Type B pancreatic cell (in vitro differentiated cells): ENCODE measurements around the gene SMCO4. TPM values are rescaled to one million over a fixed set of nuclear protein-coding genes. Genes with fewer than 3 reads are reported as not detected.

Experiments
- DNase-seq: peaks from one replicate; pipeline ENCODE4 v3.0.0; 2021; ENCODE audit warnings: mixed read lengths; ENCODE audit not compliant: unreplicated experiment; ENCODE audit errors: extremely low spot score
- H3K27ac Mint-ChIP-seq: 2 replicates; pipeline ENCODE4 v1.8.0; 2021; ENCODE audit warnings: mild to moderate bottlenecking, mixed read lengths
- H3K27me3 Mint-ChIP-seq: 2 replicates; pipeline ENCODE4 v1.8.0; 2021; ENCODE audit warnings: mixed read lengths
- H3K36me3 Mint-ChIP-seq: 2 replicates; pipeline ENCODE4 v1.8.0; 2021; ENCODE audit warnings: mixed read lengths
- H3K4me1 Mint-ChIP-seq: one replicate; pipeline ENCODE4 v1.8.0; 2021; ENCODE audit warnings: mixed read lengths; ENCODE audit not compliant: unreplicated experiment
- H3K4me3 Mint-ChIP-seq: 2 replicates; pipeline ENCODE4 v1.8.0; 2021; ENCODE audit warnings: mild to moderate bottlenecking, mixed read lengths
- H3K9me3 Mint-ChIP-seq: 2 replicates; pipeline ENCODE4 v1.8.0; 2021; ENCODE audit warnings: mixed read lengths
- total RNA-seq: library from RNA; stranded (reverse); gene quantifications from 2 replicates; pipeline ENCODE4 v1.2.1, GENCODE V29; 2021; ENCODE audit warnings: low replicate concordance
- TF ChIP-seq, protein P1 (sequence below): fragments of 200-600 bp; sonication (generic); conservative IDR thresholded peaks from 2 replicates; pipeline ENCODE4 v1.5.0; 2021; ENCODE audit warnings: antibody characterized with exemption, mild to moderate bottlenecking

Gene SMCO4
- total RNA-seq, 1 donor from 2014 or later, result 18.2 TPM

DNA sequence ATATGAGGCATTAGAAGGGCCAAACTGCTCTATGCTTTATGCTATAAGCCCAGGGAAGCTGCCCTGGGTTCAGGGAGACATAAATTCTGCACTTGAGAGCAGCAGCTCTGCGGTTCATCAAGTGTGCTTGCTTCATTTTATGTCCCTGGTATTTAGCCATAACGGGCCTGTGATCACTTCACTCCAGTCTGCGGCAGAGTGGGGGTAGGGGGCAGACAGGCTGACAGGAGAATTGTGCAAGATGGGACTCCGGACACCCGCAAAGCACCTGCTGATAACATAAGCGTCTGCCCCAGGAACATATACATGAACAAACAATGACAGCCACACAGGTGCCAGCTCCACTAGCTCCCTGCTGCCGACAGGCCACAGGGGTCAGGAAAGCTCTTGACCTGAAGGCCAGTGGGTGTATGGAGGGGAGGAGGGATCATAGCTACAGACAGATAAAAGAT, 56.1 kb downstream of the SMCO4 start:
- H3K36me3 Mint-ChIP-seq, result peaks cover 4% of the 10 kb centered on the region
- no peaks in the 10 kb centered on the region for H3K9me3 Mint-ChIP-seq
- TF ChIP-seq, protein P1, sequence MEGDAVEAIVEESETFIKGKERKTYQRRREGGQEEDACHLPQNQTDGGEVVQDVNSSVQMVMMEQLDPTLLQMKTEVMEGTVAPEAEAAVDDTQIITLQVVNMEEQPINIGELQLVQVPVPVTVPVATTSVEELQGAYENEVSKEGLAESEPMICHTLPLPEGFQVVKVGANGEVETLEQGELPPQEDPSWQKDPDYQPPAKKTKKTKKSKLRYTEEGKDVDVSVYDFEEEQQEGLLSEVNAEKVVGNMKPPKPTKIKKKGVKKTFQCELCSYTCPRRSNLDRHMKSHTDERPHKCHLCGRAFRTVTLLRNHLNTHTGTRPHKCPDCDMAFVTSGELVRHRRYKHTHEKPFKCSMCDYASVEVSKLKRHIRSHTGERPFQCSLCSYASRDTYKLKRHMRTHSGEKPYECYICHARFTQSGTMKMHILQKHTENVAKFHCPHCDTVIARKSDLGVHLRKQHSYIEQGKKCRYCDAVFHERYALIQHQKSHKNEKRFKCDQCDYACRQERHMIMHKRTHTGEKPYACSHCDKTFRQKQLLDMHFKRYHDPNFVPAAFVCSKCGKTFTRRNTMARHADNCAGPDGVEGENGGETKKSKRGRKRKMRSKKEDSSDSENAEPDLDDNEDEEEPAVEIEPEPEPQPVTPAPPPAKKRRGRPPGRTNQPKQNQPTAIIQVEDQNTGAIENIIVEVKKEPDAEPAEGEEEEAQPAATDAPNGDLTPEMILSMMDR, result no peak
- H3K27ac Mint-ChIP-seq, result no peak overlapping the region
- H3K4me3 Mint-ChIP-seq, result no peak overlapping the region
- H3K27me3 Mint-ChIP-seq, result peaks cover 11% of the 10 kb centered on the region
- DNase-seq, result no peak
- peaks cover 9% of the 10 kb centered on the region for H3K4me1 Mint-ChIP-seq

DNA sequence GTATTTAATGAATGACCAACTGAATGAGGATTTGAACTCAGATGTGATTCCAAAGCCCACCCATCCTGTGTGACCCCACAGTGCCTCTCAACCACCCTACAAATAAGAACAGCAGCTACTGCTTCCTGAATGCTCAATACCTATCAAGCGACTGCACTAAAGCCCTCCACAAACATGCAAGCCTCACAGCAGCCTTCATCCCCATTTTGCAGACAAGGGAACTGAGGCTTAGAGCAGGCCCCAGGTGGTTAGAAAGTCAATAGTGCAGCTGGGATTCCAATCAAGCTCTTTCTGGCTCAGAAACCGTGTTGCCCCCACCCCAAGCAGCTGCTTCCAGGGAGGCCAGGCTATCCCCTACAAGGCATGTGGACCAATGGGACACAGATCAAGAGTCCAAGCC, 57.2 kb downstream of the SMCO4 start:
- no peak for DNase-seq
- TF ChIP-seq, protein P1, result no peak
- H3K4me1 Mint-ChIP-seq, result peaks cover 14% of the 10 kb centered on the region
- H3K4me3 Mint-ChIP-seq, result no peak overlapping the region
- no peak overlapping the region for H3K27ac Mint-ChIP-seq
- peaks cover 5% of the 10 kb centered on the region for H3K36me3 Mint-ChIP-seq
- peaks cover 10% of the 10 kb centered on the region for H3K27me3 Mint-ChIP-seq
- H3K9me3 Mint-ChIP-seq, result no peaks in the 10 kb centered on the region

GRCh38 chr11:93484716-93485115, 58.5 kb downstream of the SMCO4 start:
- H3K4me3 Mint-ChIP-seq, result no peak overlapping the region
- peaks cover 5% of the 10 kb centered on the region for H3K36me3 Mint-ChIP-seq
- H3K27me3 Mint-ChIP-seq, result peaks cover 6% of the 10 kb centered on the region
- no peak overlapping the region for H3K27ac Mint-ChIP-seq
- TF ChIP-seq, protein P1, result no peak
- H3K4me1 Mint-ChIP-seq, result peaks cover 10% of the 10 kb centered on the region
- no peaks in the 10 kb centered on the region for H3K9me3 Mint-ChIP-seq
- no peak for DNase-seq

GRCh38 chr11:93482556-93482955, 60.6 kb downstream of the SMCO4 start:
- TF ChIP-seq, protein P1, result no peak
- DNase-seq, result no peak
- H3K4me1 Mint-ChIP-seq, result peaks cover 16% of the 10 kb centered on the region
- peaks cover 5% of the 10 kb centered on the region for H3K36me3 Mint-ChIP-seq
- peaks cover 14% of the 10 kb centered on the region for H3K27me3 Mint-ChIP-seq
- no peaks in the 10 kb centered on the region for H3K9me3 Mint-ChIP-seq
- H3K27ac Mint-ChIP-seq, result no peak overlapping the region
- H3K4me3 Mint-ChIP-seq, result no peak overlapping the region

DNA sequence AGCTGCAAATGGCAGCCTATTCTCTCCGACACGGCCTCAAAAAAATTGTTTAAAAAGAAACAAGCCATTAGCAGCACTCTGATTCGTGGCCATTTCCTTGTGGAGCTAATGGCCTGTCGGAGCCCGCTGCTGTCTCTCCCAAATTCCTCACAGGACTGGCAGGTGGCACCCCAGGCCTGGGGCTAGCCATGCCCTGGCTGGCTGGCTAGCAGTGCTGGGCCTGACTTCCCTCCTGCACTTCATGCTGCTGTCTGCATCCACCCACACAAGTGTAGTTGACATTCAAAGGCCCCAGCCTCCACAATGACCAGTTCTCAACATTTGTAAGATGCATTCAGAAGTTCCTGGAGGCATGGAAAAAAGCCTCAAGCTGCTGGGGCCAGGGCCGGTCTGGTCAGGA, 61.5 kb downstream of the SMCO4 start:
- no peaks in the 10 kb centered on the region for H3K9me3 Mint-ChIP-seq
- H3K27ac Mint-ChIP-seq, result no peak overlapping the region
- TF ChIP-seq, protein P1, result no peak
- no peak overlapping the region for H3K4me3 Mint-ChIP-seq
- peaks cover 14% of the 10 kb centered on the region for H3K27me3 Mint-ChIP-seq
- H3K36me3 Mint-ChIP-seq, result peaks cover 5% of the 10 kb centered on the region
- no peak for DNase-seq
- H3K4me1 Mint-ChIP-seq, result peaks cover 16% of the 10 kb centered on the region

- TF ChIP-seq, protein P1, result no peak
- Mint-ChIP-seq H3K4me1 (peaks cover 16% of the 10 kb centered on the region), H3K4me3 (no peak overlapping the region)
These were observed 61.9 kb downstream of the SMCO4 start for GRCh38 chr11:93481279-93481678.

More at GRCh38 chr11:93481279-93481678, 61.9 kb downstream of the SMCO4 start:
- Mint-ChIP-seq H3K27me3 (peaks cover 14% of the 10 kb centered on the region), H3K9me3 (no peaks in the 10 kb centered on the region), H3K36me3 (peaks cover 5% of the 10 kb centered on the region), H3K27ac (no peak overlapping the region)
- no peak for DNase-seq
